Myometrial cell (primary cell): ENCODE results near the gene AARSD1. TPM values are rescaled to one million over a fixed set of nuclear protein-coding genes. Genes with fewer than 3 reads are reported as not detected.

Source experiments
- total RNA-seq: library from RNA; depleted of rRNA; stranded (reverse); fragments of >200 nt; gene quantifications from 2 replicates; pipeline ENCODE4 v1.2.3, GENCODE V29; 2015

The AARSD1 gene
- 25.4 and 39.0 TPM in 2 replicates for total RNA-seq

GRCh38 chr17:42964161-42964932 is at the start of gene AARSD1:
Gene AARSD1 (minus strand): TSS chr17:42964454. CDS start chr17:42964440, 14 bp downstream.

GRCh38 chr17:43006639-43007551 is 42.6 kb upstream of the AARSD1 start, which contains the start of gene IFI35:
Gene IFI35 (plus strand): TSS chr17:43006784. CDS start chr17:43006948, 164 bp downstream.

GRCh38 chr17:42997984-42998938 is 34.0 kb upstream of the AARSD1 start, which contains the start of gene RPL27:
Gene RPL27 (plus strand): TSS chr17:42998419. CDS start chr17:42998751, 332 bp downstream.

GRCh38 chr17:42980274-42980765 is 16.1 kb upstream of the AARSD1 start, which contains the start of gene RUNDC1:
Gene RUNDC1 (plus strand): TSS chr17:42980565. CDS start chr17:42980577, 12 bp downstream.

GRCh38 chr17:42979511-42980273 is 15.4 kb upstream of the AARSD1 start, which contains the start of gene PTGES3L:
Gene PTGES3L (minus strand): TSS chr17:42980080. CDS start chr17:42980053, 27 bp downstream.

Other genes starting within 250 kb of the AARSD1 start
- gene EZH1, start 219.4 kb downstream of the AARSD1 start, total RNA-seq: 9.6 and 12.7 TPM in 2 replicates
- 1.9 and 5.5 TPM in 2 replicates for gene RAMP2, start 203.2 kb downstream of the AARSD1 start, total RNA-seq
- gene VPS25, start 191.0 kb downstream of the AARSD1 start, total RNA-seq: 128 and 142 TPM in 2 replicates
- gene WNK4, start 183.8 kb downstream of the AARSD1 start, total RNA-seq: 12.7 and 13.6 TPM in 2 replicates
- gene COA3, start 165.8 kb downstream of the AARSD1 start, total RNA-seq: 60.8 and 72.4 TPM in 2 replicates
- 0.58 TPM in 1 of 2 replicates, not detected in the other for gene CNTD1, start 165.6 kb downstream of the AARSD1 start, total RNA-seq
- gene BECN1, start 140.2 kb downstream of the AARSD1 start, total RNA-seq: 69.2 and 128 TPM in 2 replicates
- gene PSME3, start 131.1 kb downstream of the AARSD1 start, total RNA-seq: 85.0 and 123 TPM in 2 replicates
- gene AOC2, start 119.9 kb downstream of the AARSD1 start, total RNA-seq: under 0.01 and 0.29 TPM in 2 replicates
- gene AOC3, start 113.3 kb downstream of the AARSD1 start, total RNA-seq: not detected in 2 replicates
- gene G6PC1, start 63.7 kb downstream of the AARSD1 start, total RNA-seq: not detected in 2 replicates
- gene PTGES3L, start 15.6 kb upstream of the AARSD1 start, total RNA-seq: 0.29 and 1.4 TPM in 2 replicates
- gene RUNDC1, start 16.1 kb upstream of the AARSD1 start, total RNA-seq: 6.0 and 8.1 TPM in 2 replicates
- 1,299 and 1,434 TPM in 2 replicates for gene RPL27, start 34.0 kb upstream of the AARSD1 start, total RNA-seq
- gene IFI35, start 42.3 kb upstream of the AARSD1 start, total RNA-seq: 50.7 and 79.6 TPM in 2 replicates
- 161 and 164 TPM in 2 replicates for gene VAT1, start 57.9 kb upstream of the AARSD1 start, total RNA-seq
- 0.71 and 1.2 TPM in 2 replicates for gene RND2, start 60.8 kb upstream of the AARSD1 start, total RNA-seq
- 20.2 and 22.5 TPM in 2 replicates for gene BRCA1, start 160.9 kb upstream of the AARSD1 start, total RNA-seq
- 68.6 and 87.7 TPM in 2 replicates for gene NBR1, start 206.8 kb upstream of the AARSD1 start, total RNA-seq
- gene TMEM106A, start 247.4 kb upstream of the AARSD1 start, total RNA-seq: 7.1 and 7.5 TPM in 2 replicates